ENCODE data around the gene FXN.

DNA sequence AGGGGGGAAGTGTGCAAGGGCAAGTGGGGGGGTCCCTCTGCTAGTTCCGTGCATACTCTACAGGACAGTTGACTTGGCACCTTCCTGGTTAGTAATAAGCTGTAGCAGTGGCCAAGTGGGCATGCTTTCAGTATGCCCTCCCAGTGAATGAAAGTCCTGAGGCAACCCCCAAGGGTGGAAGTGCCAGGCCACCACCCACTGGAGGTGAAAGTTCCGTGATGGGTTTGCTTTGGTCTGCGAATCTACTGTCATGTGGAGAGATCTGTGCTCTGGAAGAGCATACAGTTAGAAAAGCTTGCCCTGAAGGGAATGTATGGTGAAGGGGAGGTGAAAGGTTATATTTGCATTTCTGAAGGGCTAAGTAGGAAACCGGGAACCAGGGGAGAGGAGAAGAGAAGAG lies 10.3 kb downstream of the FXN start:
- TF ChIP-seq ZFX (IDR thresholded peaks at IDR 0.05) (no peak), CTCF (conservative IDR thresholded peaks at IDR 0.05) (no peak)

Measured in C4-2B (cell line).